ENCODE measurements around the gene GAB2.

Gene GAB2

GRCh38 chr11:78390809-78391208 is 26.8 kb downstream of the GAB2 start:
- TF ChIP-seq CTCF (IDR thresholded peaks at IDR 0.05; ENCODE audit: low read depth, low read length), result no peak
- DNase-seq (ENCODE audit: extremely low read depth, low read depth), result no peak

- no peak for TF ChIP-seq CTCF (IDR thresholded peaks at IDR 0.05; ENCODE audit: low read depth, low read length)
- no peak for DNase-seq (ENCODE audit: extremely low read depth, low read depth)
Measured at GRCh38 chr11:78386215-78386941, 31.2 kb downstream of the GAB2 start.

GRCh38 chr11:78385205-78385604 is 32.4 kb downstream of the GAB2 start:
- no peak for TF ChIP-seq CTCF (IDR thresholded peaks at IDR 0.05; ENCODE audit: low read depth, low read length)
- DNase-seq (ENCODE audit: extremely low read depth, low read depth), result no peak

GRCh38 chr11:78384231-78384630 is 33.4 kb downstream of the GAB2 start:
- TF ChIP-seq CTCF (IDR thresholded peaks at IDR 0.05; ENCODE audit: low read depth, low read length), result no peak
- no peak for DNase-seq (ENCODE audit: extremely low read depth, low read depth)

- no peak for DNase-seq (ENCODE audit: extremely low read depth, low read depth)
- no peak for TF ChIP-seq CTCF (IDR thresholded peaks at IDR 0.05; ENCODE audit: low read depth, low read length)
Measured at GRCh38 chr11:78381865-78382264, 35.8 kb downstream of the GAB2 start.

- peak; percentile 29 for DNase-seq (ENCODE audit: extremely low read depth, low read depth)
- TF ChIP-seq CTCF (IDR thresholded peaks at IDR 0.05; ENCODE audit: low read depth, low read length), result no peak
Measured at GRCh38 chr11:78380615-78381051, 37.0 kb downstream of the GAB2 start.

GRCh38 chr11:78379039-78379670 is 38.5 kb downstream of the GAB2 start:
- TF ChIP-seq CTCF (IDR thresholded peaks at IDR 0.05; ENCODE audit: low read depth, low read length), result no peak
- no peak for DNase-seq (ENCODE audit: extremely low read depth, low read depth)
